ENCODE data around the gene ATG5.

The ATG5 gene

DNA sequence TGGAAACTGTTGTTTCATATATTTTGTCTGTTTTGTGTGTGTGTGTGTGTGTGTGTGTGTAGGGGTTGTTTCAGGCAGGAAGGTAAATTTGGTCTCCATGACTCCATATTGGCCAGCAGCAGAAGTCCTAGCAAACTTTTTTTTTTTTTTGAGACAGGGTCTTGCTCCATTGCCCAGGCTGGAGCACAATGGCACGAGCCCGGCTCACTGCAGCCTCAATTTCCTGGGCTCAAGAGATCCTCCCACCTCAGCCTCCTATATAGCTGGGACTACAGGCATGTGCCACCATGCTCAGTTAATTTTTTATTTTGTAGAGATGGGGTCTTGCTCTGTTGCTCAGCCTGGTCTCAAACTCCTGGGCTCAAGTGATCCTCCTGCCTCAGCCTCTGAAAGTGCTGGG lies 163.7 kb downstream of the ATG5 start (continued):
- TF ChIP-seq ZNF335 (tag by site-specific recombination; conservative IDR thresholded peaks at IDR 0.05) (no peak), ZNF132 (tag by site-specific recombination; IDR thresholded peaks at IDR 0.05; ENCODE audit: borderline replicate concordance) (no peak), ZFHX2 (tag by site-specific recombination; conservative IDR thresholded peaks at IDR 0.05) (no peak)

DNA sequence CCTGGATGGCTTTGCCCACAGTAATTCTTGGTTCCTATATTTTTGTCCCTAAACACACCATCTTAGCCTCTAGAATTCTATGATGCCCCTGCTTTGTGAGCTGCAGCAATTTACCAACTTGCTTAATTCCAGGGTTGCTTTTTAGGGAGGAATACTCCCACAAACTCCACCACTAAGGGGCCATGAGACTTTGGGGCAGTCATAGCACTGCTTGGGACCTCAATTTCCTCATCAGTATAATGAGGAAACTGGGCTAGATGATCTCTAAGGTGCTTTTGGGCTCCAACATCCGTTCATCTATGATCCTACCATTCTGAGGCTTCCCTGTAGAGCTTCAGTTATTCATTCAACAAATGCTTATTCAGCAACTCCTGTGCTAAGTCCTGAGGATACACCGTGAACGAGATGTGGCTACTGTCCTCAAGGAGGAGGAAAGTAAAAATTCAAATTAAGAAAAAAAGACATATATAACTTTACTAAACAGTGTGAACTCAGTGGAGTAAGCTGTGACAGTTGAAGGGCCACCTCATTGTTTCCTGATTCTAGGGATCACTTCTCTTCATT lies 164.2 kb downstream of the ATG5 start:
- CTCF ChIA-PET = no interaction called here

DNA sequence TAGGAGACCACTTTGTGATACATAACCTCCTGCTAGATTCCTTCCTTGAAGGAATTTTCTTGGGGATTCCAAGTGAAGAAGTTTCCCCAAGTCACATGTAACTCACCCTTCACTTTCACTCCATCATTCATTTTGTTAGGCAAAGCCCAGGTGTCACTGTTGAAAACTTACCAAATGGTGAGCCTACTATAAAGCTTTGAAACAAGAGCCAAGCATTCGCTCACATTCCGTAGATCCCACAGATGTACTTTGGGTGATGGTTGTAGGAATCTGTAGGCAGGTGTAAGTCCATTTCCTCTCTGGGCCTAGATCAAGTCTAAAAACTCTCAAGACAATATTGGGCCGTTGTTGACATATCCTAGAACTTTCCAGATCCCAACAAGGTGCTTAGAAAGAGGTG lies 165.4 kb downstream of the ATG5 start:
- TF ChIP-seq ZNF239 (tag by site-specific recombination; IDR thresholded peaks at IDR 0.05) = no peak
- TF ChIP-seq ZNF391 (tag by site-specific recombination; IDR thresholded peaks at IDR 0.05; ENCODE audit: borderline replicate concordance, low read depth) = no peak
- no peak for TF ChIP-seq ZNF24 (tag by site-specific recombination; IDR thresholded peaks at IDR 0.05)
- no peak for TF ChIP-seq ZBTB17 (tag by site-specific recombination; IDR thresholded peaks at IDR 0.05)
- no peak for TF ChIP-seq ZNF747 (tag by site-specific recombination; IDR thresholded peaks at IDR 0.05)
- TF ChIP-seq, protein P1, sequence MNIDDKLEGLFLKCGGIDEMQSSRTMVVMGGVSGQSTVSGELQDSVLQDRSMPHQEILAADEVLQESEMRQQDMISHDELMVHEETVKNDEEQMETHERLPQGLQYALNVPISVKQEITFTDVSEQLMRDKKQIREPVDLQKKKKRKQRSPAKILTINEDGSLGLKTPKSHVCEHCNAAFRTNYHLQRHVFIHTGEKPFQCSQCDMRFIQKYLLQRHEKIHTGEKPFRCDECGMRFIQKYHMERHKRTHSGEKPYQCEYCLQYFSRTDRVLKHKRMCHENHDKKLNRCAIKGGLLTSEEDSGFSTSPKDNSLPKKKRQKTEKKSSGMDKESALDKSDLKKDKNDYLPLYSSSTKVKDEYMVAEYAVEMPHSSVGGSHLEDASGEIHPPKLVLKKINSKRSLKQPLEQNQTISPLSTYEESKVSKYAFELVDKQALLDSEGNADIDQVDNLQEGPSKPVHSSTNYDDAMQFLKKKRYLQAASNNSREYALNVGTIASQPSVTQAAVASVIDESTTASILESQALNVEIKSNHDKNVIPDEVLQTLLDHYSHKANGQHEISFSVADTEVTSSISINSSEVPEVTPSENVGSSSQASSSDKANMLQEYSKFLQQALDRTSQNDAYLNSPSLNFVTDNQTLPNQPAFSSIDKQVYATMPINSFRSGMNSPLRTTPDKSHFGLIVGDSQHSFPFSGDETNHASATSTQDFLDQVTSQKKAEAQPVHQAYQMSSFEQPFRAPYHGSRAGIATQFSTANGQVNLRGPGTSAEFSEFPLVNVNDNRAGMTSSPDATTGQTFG (tag by site-specific recombination; IDR thresholded peaks at IDR 0.05; ENCODE audit: borderline replicate concordance) = no peak
- TF ChIP-seq ZNF670 (tag by site-specific recombination; IDR thresholded peaks at IDR 0.05; ENCODE audit: low read depth) = no peak
- TF ChIP-seq ZNF560 (tag by site-specific recombination; IDR thresholded peaks at IDR 0.05; ENCODE audit: borderline replicate concordance) = no peak
- no peak for TF ChIP-seq ZBTB49 (tag by site-specific recombination; IDR thresholded peaks at IDR 0.05; ENCODE audit: low read depth)
- no peak for TF ChIP-seq ZBTB20 (tag by site-specific recombination; IDR thresholded peaks at IDR 0.05)
- H3K4me3 ChIP-seq (ENCODE audit: low read depth, low read length) = no peak overlapping the region
- ChIA-PET CTCF (interaction anchor here (0.6 kb wide), 1 partner anchor 26 kb away, joined by 3 read pairs; no protein-coding TSS in a partner anchor), POLR2A (interaction anchor here (0.5 to 0.7 kb wide), 2 partner anchors 68 to 73 kb away, joined by 3 to 5 read pairs; no protein-coding TSS in a partner anchor)
- no peak overlapping the region for H3K27ac ChIP-seq (ENCODE audit: extremely low read depth, low read depth, low read length)
- no peaks in the 10 kb centered on the region for H3K9me3 ChIP-seq (ENCODE audit: control insufficient read depth, insufficient read depth, low read depth, low read length)
- H3K36me3 ChIP-seq (ENCODE audit: control insufficient read depth in 2 of 2, insufficient read depth in 1 of 2, low read length in 2 of 2) = no peaks in the 10 kb centered on the region
- H3K4me1 ChIP-seq (ENCODE audit: control insufficient read depth, insufficient read depth, low read length) = no peaks in the 10 kb centered on the region

More for the DNA sequence above, 164.2 kb downstream of the ATG5 start:
- no peak for TF ChIP-seq ZNF707 (tag by site-specific recombination; IDR thresholded peaks at IDR 0.05)
- TF ChIP-seq ZNF221 (tag by site-specific recombination; IDR thresholded peaks at IDR 0.05; ENCODE audit: borderline replicate concordance) = no peak
- TF ChIP-seq OVOL3 (tag by site-specific recombination; IDR thresholded peaks at IDR 0.05) = no peak
- TF ChIP-seq ZNF2 (tag by site-specific recombination; IDR thresholded peaks at IDR 0.05) = no peak
- POLR2A ChIA-PET = no interaction called here
- H3K36me3 ChIP-seq (ENCODE audit: control insufficient read depth in 2 of 2, insufficient read depth in 1 of 2, low read length in 2 of 2) = no peaks in the 10 kb centered on the region
- H3K4me3 ChIP-seq (ENCODE audit: low read depth, low read length) = no peak overlapping the region
- H3K27ac ChIP-seq (ENCODE audit: extremely low read depth, low read depth, low read length) = no peak overlapping the region
- H3K4me1 ChIP-seq (ENCODE audit: control insufficient read depth, insufficient read depth, low read length) = no peaks in the 10 kb centered on the region
- H3K9me3 ChIP-seq (ENCODE audit: control insufficient read depth, insufficient read depth, low read depth, low read length) = no peaks in the 10 kb centered on the region

Data from HEK293 (cell line).